HG02763 (cell line): Measurements from ENCODE around the gene OSBPL2.

Experiments used
- ATAC-seq: cut with Tn5 transposase; IDR thresholded peaks from one replicate; pipeline ENCODE4 v1.9.1; 2021; ENCODE audit warnings: mild to moderate bottlenecking, moderate library complexity; ENCODE audit not compliant: unreplicated experiment

Gene OSBPL2

DNA sequence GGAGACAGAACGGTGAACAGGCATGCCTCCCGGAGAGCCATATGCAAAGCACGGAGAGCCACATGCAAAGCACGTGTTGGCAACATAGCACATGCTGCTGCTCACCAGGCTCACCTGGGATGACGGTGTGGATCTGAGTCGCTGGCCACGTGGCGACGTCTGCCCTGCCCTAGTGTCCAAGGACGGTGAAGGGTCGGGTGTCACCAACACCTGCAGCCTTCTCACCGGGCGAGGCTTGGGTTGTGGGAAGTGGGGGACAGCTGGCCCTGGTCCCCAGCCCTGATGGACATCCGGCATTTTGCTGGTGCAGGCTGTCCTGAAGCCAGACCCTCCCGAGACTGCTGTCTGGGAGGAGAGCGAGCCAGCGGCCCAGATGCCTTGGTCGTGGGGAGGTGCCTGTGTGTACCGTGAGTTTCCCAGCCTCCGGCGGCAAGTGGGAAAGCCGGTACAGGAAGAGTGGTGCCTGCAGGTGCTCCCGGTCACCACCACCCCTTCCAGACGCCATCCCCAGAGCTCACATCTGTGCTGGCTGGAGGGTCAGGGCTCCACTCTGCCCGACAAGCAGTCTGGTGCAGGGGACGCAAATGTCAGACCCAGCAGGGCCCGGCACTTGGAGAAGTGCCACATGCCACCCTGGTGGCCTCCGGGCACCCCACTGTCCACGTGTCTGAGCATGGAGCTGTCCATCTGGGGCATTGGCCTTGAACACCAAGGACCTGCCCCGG, 58.6 kb downstream of the OSBPL2 start:
- no peak for ATAC-seq

DNA sequence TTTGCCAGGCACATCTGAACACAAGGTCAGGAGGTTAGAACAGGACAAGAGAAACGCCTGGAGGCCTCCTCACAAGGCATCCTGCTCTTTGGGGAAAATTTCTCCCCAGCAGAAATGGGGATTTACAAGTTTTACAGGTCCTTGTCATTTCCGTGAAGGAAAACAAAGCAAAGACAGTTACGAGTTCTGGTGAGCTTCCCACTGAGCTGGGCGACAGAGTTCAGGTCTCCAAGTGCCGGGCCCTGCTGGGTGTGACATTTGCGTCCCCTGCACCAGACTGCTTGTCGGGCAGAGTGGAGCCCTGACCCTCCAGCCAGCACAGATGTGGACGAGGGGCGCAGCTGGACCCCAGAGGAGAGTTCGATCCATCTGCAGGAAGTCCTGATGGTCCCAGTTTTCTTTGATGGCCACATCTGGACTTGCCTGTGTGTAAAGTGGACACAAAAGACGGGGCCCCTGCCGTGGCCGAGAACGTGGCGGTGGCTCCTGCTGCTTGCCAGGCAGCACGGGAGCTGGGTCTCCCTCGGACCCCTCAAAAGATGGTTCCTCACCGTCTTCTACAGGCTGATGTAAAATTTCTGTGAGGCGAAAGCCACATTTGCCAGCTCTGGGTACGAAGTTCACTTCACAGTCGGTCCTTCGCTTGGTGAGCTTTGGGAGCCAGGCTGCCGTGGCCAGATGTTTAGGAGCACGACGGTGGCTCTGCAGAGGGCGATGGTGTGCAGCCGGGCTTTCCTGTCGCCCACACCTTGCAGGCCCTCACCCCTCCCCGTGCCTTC, 59.3 kb downstream of the OSBPL2 start:
- ATAC-seq: no peak

GRCh38 chr20:62298577-62299249, 60.4 kb downstream of the OSBPL2 start:
- ATAC-seq: no peak

DNA sequence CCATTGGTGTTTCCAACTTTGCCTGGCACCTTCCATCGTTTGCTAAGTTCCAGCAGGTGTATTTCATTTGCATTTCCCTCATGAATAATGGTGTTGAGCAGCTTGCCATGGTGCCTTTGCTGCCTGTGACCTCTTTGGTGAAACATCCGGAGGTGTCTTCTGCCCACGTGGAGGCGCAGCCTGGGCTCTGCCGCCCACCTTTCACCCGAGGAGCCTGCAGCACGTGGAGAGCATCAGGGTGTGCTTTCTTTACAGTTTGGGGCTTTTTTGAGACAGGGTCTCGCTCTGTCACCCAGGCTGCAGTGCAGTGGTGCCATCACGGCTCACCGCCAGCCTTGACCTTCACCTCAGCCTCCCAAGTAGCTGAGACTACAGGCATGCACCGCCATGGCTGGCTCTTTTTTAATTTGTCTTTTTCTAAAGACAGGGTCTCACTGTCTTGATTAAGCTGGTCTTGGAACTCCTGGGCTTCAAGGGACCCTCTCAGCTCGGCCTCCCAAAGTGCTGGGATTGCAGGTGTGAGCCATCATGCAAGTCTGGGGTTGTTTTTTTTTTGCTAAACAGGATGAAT, 61.4 kb downstream of the OSBPL2 start:
- no peak for ATAC-seq

DNA sequence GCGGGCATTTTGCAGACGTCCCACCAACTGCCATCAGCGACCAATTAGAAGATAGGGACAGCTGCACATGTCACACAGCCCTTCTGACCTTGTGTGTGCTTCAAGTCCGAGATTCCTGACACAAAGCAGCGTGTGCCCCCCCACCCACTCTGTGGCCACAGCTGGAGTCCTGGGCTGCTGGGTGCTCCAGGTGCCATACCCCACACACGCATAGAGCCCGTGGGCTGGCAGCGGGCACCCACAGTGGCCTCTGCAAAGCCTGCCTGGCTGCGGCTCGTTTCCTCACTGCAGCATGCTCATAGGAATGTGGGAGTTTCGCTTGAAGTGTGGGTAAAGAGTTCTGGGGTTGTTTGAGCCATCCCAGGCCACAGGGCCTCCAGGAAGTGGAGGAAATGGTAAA, 62.0 kb downstream of the OSBPL2 start:
- ATAC-seq: no peak

- no peak for ATAC-seq
Observed at GRCh38 chr20:62301111-62301668, 62.9 kb downstream of the OSBPL2 start.

- peak; percentile 17 for ATAC-seq
Observed at GRCh38 chr20:62301773-62302340, 63.5 kb downstream of the OSBPL2 start.

GRCh38 chr20:62302341-62303061, 64.2 kb downstream of the OSBPL2 start, which contains the start of gene ADRM1:
Gene ADRM1, plus strand, starts transcription at chr20:62302997. Its CDS starts 572 bp downstream, at chr20:62303569.
- peak; percentile 83 for ATAC-seq

DNA sequence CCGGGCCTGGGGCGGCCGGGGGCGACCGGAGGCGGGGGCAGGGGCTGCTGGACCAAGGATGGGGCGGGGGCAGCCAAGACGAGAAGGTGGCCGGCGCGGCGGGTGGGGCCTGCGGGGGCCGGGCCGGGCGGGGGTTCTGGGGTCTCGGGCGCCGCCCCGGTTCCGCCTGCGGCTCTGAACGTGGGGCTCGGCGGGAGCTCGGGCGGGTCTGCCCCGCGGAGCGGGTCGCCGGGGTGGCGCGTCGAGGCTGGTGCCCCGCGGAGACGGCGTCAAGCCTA, 64.7 kb downstream of the OSBPL2 start:
- ATAC-seq: no peak

DNA sequence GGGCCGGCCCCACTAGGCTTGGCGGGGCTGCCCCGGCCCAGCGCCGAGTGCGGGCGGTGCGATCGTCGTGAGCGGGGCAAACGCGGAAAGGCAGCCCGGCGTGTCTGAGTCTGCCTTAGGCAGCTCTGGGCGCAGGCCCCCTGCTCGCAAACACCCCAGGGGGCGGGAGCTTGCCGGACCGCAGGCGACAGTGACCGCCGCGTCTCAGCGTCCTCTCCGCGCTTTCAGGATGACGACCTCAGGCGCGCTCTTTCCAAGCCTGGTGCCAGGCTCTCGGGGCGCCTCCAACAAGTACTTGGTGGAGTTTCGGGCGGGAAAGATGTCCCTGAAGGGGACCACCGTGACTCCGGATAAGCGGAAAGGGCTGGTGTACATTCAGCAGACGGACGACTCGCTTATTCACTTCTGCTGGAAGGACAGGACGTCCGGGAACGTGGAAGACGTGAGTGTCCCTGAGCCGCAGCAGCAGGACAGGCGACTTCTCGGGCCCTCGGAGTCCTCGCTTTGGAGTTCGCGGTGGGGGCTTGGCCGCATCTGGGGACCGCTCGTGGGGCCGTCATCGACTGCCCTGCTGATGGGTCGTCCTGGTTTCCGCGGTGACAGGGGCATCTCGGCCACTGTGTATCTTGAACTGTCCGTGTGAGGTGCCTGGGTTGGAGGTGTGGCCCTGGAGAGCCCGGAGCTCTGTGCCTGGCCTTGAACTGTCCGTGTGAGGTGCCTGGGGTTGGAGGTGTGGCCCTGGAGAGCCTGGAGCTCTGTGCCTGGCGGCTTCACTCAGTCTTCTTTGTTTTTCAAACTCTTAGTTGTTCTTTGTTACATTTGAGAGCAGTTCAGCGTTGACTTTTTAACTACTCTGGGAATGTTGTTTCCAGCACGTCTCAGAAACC, 65.3 kb downstream of the OSBPL2 start:
- ATAC-seq: peak; percentile 7

GRCh38 chr20:62304331-62305148, 66.2 kb downstream of the OSBPL2 start:
- ATAC-seq: no peak

GRCh38 chr20:62305149-62305764, 66.9 kb downstream of the OSBPL2 start:
- no peak for ATAC-seq

GRCh38 chr20:62305765-62306413, 67.6 kb downstream of the OSBPL2 start:
- no peak for ATAC-seq

DNA sequence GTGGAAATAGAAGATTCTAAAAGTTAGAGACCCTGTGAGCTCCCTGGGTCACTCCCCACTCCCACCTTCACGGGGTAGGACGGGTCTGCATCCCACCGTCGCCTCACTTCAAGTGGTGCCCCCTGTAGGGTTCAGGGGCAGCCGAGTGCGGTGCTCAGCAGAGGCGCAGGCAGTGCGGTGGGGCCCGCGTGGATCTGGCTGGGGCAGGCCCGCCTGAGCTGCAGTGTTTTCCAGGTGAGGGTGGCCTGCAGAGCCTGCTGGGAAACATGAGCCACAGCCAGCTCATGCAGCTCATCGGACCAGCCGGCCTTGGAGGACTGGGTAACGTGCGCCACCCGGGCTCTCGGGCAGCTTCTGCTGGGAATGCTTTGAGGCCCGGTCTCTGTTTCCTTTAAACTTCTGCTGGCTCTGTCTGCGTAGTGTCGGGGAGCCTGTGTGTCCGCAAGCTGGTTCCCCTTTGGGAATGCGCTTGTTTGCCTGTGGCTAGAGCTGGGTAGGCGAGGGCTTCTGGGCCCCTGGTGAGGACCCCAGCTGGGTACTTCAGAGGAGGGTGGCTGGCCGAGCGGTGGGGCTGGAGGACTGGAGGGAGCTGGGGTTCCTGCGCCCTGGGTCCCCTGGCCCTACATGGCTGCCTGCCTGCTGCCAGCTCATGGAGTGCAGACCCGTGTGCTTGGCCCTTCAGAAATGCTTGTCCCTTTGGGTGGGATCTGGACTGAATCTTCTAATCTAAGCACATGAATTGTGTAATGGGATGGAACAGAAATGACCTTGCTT, 68.3 kb downstream of the OSBPL2 start:
- ATAC-seq: no peak

DNA sequence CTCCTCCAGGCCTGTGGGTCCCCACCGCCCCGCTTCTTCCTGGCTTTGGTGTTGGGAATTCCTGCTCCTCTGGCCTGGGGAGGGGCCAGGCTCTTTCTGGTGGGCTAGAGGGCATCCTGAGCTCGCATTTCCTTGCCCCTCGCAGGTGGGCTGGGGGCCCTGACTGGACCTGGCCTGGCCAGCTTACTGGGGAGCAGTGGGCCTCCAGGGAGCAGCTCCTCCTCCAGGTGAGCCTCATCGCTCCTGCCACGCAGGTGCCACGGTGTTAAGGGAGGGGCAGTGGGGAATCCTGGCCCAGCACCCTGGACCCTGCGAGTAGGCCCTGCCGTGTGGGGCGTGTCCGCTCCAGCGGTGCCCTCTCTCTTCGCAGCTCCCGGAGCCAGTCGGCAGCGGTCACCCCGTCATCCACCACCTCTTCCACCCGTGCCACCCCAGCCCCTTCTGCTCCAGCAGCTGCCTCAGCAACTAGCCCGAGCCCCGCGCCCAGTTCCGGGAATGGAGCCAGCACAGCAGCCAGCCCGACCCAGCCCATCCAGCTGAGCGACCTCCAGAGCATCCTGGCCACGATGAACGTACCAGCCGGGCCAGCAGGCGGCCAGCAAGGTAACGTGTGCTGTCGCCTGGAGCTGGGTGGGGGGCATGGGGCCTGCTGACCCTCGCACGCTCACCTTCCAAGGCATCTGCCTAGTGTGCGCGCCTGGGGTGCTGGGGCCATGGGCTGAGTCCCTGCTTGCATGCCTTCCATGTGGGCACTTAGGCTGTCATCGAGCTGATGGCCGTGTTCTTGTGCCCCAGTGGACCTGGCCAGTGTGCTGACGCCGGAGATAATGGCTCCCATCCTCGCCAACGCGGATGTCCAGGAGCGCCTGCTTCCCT, 69.1 kb downstream of the OSBPL2 start:
- ATAC-seq: no peak
